ENCODE results near the gene SPP1.

DNA sequence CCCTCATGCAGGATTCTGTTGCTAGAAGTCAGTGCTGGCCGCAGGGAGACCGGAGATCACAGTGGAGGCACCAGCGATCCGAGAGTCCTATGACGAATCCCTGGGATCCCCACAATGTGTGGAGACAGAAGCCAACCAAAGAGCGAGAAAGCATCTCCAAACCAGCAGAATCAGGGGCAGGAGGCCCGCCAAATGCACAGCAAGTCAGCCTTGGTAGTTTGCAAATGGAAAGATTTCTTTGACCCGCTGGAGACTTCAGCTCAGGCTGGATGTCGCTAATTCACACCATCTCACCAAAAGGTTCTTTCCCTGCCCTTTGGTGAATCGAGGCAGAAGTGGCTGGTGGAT lies 31.4 kb downstream of the SPP1 start:
- no peak for TF ChIP-seq EZH2 (IDR thresholded peaks at IDR 0.05)
- no peak for TF ChIP-seq EZH2phosphoT487 (IDR thresholded peaks at IDR 0.05; ENCODE audit: borderline replicate concordance)
- TF ChIP-seq ELF1 (IDR thresholded peaks at IDR 0.05; ENCODE audit: borderline replicate concordance, low read depth): no peak
- TF ChIP-seq, protein P1, sequence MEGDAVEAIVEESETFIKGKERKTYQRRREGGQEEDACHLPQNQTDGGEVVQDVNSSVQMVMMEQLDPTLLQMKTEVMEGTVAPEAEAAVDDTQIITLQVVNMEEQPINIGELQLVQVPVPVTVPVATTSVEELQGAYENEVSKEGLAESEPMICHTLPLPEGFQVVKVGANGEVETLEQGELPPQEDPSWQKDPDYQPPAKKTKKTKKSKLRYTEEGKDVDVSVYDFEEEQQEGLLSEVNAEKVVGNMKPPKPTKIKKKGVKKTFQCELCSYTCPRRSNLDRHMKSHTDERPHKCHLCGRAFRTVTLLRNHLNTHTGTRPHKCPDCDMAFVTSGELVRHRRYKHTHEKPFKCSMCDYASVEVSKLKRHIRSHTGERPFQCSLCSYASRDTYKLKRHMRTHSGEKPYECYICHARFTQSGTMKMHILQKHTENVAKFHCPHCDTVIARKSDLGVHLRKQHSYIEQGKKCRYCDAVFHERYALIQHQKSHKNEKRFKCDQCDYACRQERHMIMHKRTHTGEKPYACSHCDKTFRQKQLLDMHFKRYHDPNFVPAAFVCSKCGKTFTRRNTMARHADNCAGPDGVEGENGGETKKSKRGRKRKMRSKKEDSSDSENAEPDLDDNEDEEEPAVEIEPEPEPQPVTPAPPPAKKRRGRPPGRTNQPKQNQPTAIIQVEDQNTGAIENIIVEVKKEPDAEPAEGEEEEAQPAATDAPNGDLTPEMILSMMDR (IDR thresholded peaks at IDR 0.05 in 2 of 3, conservative IDR thresholded peaks at IDR 0.05 in 1 of 3; ENCODE audit: borderline replicate concordance in 1 of 3, insufficient read depth in 1 of 3, low read depth in 2 of 3, low read length in 2 of 3): no peak
- TF ChIP-seq POLR2A (IDR thresholded peaks at IDR 0.05; ENCODE audit: borderline replicate concordance, extremely low read depth, insufficient read depth, insufficient read length): no peak
